ENCODE measurements around the gene LRRC75A.

- TF ChIP-seq CTCF (IDR thresholded peaks at IDR 0.05; ENCODE audit: poor library complexity): no peak
- no peak for TF ChIP-seq EZH2 (IDR thresholded peaks at IDR 0.05; ENCODE audit: borderline replicate concordance)
- TF ChIP-seq EZH2phosphoT487 (IDR thresholded peaks at IDR 0.05; ENCODE audit: low read depth, severe bottlenecking, unreplicated experiment): no peak
Observed at GRCh38 chr17:16506188-16506587, 14.2 kb upstream of the LRRC75A start.
